Stimulated activated CD4-positive, alpha-beta T cell treated with anti-CD3 and anti-CD28 coated beads, Interleukin-15, amount 100 ng/mL, for 48 hours (primary cell): ENCODE data around the gene ZNF784.

Experiments
- DNase-seq, 2 donors: peaks; one replicate each; pipeline ENCODE4 v3.0.0-alpha.2; 2020; ENCODE audit warnings: low read depth in 2 of 2

ZNF784 gene

GRCh38 chr19:55620410-55621204, 3.8 kb downstream of the ZNF784 start:
- DNase-seq, result no peak

DNA sequence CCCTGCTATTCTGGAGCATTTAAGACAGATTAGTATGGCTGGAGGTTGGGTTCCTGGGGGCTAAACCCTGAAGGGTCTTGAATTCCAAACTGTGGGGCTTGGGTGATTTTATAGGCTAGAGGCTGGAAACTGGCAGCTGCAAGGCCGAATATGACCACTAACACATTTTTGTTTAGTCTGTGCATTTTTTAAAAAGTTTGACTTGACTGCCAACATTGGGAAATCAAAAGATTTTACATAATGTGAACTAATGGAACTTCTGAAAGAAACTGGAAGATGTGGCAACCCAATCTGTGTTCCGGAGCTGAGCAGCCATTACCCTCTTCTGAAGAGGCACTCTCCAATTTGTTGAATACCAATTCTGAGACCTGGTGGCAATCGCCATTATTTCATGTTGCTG, 5.1 kb downstream of the ZNF784 start:
- no peak for DNase-seq

- no peak for DNase-seq
These were observed 5.9 kb downstream of the ZNF784 start for GRCh38 chr19:55618426-55618825.

- DNase-seq, result no peak
These were observed 6.9 kb downstream of the ZNF784 start for GRCh38 chr19:55617426-55617825.

DNA sequence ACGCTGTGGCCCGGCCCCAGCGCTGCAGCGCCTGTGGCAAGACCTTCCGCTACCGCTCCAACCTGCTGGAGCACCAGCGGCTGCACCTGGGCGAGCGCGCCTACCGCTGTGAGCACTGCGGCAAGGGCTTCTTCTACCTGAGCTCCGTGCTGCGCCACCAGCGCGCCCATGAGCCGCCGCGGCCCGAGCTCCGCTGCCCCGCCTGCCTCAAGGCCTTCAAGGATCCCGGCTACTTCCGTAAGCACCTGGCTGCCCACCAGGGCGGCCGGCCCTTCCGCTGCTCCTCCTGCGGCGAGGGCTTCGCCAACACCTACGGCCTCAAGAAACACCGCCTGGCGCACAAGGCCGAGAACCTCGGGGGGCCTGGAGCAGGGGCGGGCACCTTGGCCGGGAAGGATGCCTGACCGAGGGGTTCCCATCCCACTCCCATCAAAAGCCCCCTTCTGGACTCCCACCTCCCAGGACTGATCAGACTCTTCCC, 7.9 kb downstream of the ZNF784 start:
- DNase-seq, result no peak

DNA sequence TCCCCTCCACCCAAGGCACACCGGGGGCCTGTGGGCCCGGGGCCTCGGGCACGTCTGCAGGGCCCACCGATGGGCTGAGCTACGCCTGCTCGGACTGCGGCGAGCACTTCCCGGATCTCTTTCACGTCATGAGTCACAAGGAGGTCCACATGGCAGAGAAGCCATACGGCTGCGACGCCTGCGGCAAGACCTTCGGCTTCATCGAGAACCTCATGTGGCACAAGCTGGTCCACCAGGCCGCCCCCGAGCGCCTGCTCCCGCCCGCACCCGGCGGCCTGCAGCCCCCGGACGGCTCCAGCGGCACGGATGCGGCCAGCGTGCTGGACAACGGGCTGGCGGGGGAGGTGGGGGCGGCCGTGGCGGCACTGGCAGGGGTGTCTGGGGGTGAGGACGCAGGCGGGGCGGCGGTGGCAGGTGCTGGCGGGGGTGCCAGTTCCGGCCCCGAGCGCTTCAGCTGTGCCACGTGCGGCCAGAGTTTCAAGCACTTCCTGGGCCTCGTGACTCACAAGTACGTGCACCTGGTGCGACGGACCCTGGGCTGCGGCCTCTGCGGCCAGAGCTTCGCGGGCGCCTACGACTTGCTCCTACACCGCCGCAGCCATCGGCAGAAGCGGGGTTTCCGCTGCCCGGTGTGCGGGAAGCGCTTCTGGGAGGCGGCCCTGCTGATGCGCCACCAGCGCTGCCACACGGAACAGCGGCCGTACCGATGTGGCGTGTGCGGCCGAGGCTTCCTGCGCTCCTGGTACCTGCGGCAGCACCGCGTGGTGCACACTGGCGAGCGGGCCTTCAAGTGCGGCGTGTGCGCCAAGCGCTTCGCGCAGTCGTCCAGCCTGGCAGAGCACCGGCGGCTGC, 8.6 kb downstream of the ZNF784 start:
- no peak for DNase-seq

- DNase-seq, result no peak
These were observed 9.4 kb downstream of the ZNF784 start for GRCh38 chr19:55614711-55615542.

GRCh38 chr19:55613930-55614710, 10.2 kb downstream of the ZNF784 start:
- no peak for DNase-seq

GRCh38 chr19:55613396-55613795, 11.0 kb downstream of the ZNF784 start:
- DNase-seq, result no peak

DNA sequence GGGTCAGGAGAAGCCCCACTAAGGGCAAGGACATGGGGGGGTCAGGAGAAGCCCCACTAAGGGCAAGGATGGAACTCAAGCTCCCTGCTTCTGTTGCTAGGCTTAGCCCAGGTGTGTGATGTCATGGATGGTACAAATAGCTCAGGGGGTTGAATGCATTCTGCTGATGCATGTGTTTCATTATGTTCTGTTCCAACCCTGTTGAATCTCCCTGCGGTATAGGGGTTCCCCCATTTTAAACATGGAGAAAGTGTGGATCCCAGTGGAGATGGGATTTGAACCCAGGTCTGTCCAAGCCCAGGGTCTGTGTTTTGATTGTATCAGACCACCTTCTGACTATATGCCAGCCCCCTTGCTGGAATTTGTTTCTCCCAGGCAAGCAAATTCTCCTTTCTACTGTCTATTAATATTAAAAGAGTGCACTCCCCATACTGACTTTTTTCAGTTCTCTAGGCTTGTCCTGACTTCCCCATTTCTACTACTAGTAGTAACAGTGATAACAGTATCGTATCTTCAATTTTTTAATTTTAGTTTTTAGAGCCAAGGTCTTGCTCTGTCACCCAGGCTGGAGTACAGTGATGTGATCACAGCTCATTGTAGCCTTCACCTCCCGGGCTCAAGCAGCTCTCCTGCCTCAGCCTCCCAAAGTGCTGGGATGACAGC, 12.3 kb downstream of the ZNF784 start:
- DNase-seq, result no peak

GRCh38 chr19:55611300-55611982, 12.9 kb downstream of the ZNF784 start:
- no peak for DNase-seq

DNA sequence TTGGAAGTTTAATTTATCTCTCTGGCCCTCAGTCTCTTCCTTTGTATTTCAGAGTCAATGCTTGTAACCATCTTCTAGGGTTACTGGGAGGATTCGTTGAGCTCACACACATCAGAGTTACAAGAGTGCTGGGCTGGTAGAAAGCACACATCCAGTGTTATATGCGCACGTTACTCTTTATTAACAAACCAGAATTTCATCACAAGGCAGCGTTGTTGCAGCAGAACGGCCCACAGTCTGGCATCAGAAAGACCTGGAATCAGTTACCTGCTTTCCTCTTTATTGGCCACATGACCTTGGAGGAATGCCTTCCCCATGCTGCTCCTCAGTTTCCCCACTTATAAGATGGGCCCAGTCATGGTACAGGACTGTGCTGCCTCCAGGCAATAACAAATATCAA, 15.0 kb downstream of the ZNF784 start:
- no peak for DNase-seq

- DNase-seq, result no peak
These were observed 17.5 kb downstream of the ZNF784 start for GRCh38 chr19:55606817-55607216.

- DNase-seq, result no peak
These were observed 17.9 kb downstream of the ZNF784 start for GRCh38 chr19:55606471-55606787.

DNA sequence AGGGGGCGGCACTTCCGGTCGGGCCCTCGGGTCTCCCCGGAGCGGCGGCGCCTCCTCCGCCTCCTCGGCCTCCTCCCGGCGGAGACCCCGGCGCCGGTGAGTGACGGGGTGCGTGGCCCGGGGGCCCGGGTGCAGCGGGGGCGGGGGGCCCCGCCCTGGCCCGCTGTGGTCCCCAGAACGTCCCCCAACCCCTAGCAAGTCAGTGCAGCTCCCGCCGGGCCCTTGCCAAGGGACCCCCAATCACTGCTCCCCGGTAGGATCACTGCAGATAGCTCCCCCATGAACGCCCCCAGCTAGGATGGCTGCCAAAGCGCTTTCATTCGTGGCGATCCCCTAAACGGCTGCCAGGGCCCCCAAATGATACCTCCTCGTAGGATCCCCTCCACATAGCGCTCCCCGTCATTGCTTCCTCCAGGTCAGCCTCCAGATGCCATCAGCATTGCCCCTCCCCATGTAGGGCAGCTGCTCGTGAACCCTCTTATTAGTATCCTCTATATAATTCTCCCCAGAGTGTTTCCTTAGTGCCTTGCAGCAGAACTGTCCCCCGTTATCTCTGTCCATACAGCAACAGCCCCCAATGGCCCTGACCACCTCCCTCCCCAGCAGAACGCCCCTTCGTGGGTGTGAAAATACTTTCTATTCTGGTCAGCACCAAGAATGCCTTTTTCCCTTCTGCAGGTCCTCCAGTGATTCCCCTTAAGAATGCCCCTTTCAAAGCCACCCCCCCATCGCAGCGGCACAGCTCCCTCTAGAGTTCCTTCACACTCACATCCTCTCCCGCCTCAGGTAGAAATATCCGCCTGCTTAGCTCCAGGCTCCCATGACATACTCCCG, 18.5 kb downstream of the ZNF784 start, which contains the start of gene ZNF865:
Gene ZNF865 (plus strand): TSS at position 11 of the 834 bp plus-strand sequence. CDS start 7,972 bp downstream, outside the sequence.
- peak; percentile 53 to 57 for DNase-seq

GRCh38 chr19:55605207-55605636, 19.1 kb downstream of the ZNF784 start:
- DNase-seq, result peak; percentile 98

GRCh38 chr19:55603581-55604292, 20.6 kb downstream of the ZNF784 start:
- DNase-seq, result no peak

DNA sequence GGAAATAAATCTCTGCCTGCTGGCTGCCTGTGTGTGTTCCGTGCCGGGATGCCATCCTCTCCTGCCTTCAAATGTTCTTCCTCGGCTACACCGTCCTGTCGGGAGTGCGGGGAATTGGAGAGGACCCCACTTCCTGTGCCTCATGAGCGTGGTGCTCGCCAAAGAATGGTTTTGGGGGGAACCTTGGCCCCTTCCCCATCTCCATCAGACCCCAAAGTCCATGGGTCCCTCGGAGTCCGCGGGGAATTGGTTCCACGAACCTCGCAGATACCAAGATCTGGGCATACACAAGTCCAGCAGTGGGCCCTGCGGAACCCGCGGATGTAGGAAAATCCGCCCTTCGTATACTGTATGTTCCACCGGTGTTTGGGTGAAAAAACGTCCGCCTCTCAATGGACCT, 21.3 kb downstream of the ZNF784 start:
- no peak for DNase-seq
